Islet of Langerhans (tissue), 1 donor: Measurements from ENCODE around the gene TRIM4.
"Not testable (repeated sequence)": the region's sequence is repeated elsewhere in the genome, so short reads cannot be mapped to it uniquely, and the experiment has no call there.

Experiments
- FAIRE-seq: peaks from one replicate; lab custom pipeline; 2011; peaks lifted over from hg19 to GRCh38; lab: Jason Lieb, UNC

Gene TRIM4

GRCh38 chr7:99920149-99920548 lies 819 bp upstream of the TRIM4 start:
- no peak for FAIRE-seq

- FAIRE-seq: no peak
Observed at GRCh38 chr7:99919814-99920112, 433 bp upstream of the TRIM4 start.

GRCh38 chr7:99910976-99911375 lies 8.4 kb downstream of the TRIM4 start:
- FAIRE-seq: no peak

GRCh38 chr7:99901581-99901980 lies 17.7 kb downstream of the TRIM4 start:
- no peak for FAIRE-seq

- no peak for FAIRE-seq
Observed at GRCh38 chr7:99899830-99900519, 19.4 kb downstream of the TRIM4 start.

- no peak for FAIRE-seq
Observed at GRCh38 chr7:99898836-99899235, 20.5 kb downstream of the TRIM4 start.

- FAIRE-seq: no peak
Observed at GRCh38 chr7:99898023-99898357, 21.3 kb downstream of the TRIM4 start.

- no peak for FAIRE-seq
Observed at GRCh38 chr7:99897322-99898022, 21.9 kb downstream of the TRIM4 start.

GRCh38 chr7:99894738-99895137 lies 24.6 kb downstream of the TRIM4 start:
- no peak for FAIRE-seq

GRCh38 chr7:99893280-99893679 lies 26.1 kb downstream of the TRIM4 start:
- no peak for FAIRE-seq

- not testable (repeated sequence) for FAIRE-seq
Observed at GRCh38 chr7:99890348-99890747, 29.0 kb downstream of the TRIM4 start.

- not testable (repeated sequence) for FAIRE-seq
Observed at GRCh38 chr7:99888366-99888765, 31.0 kb downstream of the TRIM4 start.

- no peak for FAIRE-seq
Observed at GRCh38 chr7:99881370-99881769, 38.0 kb downstream of the TRIM4 start.

- no peak for FAIRE-seq
Observed at GRCh38 chr7:99876933-99877332, 42.4 kb downstream of the TRIM4 start, which contains the start of gene OR2AE1. Gene OR2AE1 (minus strand): TSS chr7:99877033. CDS start chr7:99877033, 0 bp downstream.

- no peak for FAIRE-seq
Observed at GRCh38 chr7:99876491-99876890, 42.8 kb downstream of the TRIM4 start.

GRCh38 chr7:99868246-99868645 lies 51.1 kb downstream of the TRIM4 start:
- FAIRE-seq: no peak

GRCh38 chr7:99867477-99867876 lies 51.9 kb downstream of the TRIM4 start:
- not testable (repeated sequence) for FAIRE-seq

- FAIRE-seq: no peak
Observed at GRCh38 chr7:99863847-99864440, 55.4 kb downstream of the TRIM4 start.

GRCh38 chr7:99860281-99861127 lies 58.8 kb downstream of the TRIM4 start:
- no peak for FAIRE-seq

GRCh38 chr7:99855236-99855635 lies 64.1 kb downstream of the TRIM4 start:
- no peak for FAIRE-seq

GRCh38 chr7:99848420-99849216 lies 70.7 kb downstream of the TRIM4 start:
- FAIRE-seq: no peak

- FAIRE-seq: no peak
Observed at GRCh38 chr7:99844328-99844727, 75.0 kb downstream of the TRIM4 start.
